NCI-H128 (cell line): ENCODE measurements around the gene LHX3.

ENCODE experiments used
- DNase-seq: peaks from one replicate; lab custom pipeline; 2025; ENCODE audit not compliant: unreplicated experiment; lab: John Stamatoyannopoulos, UW

Gene LHX3

GRCh38 chr9:136193891-136194279 is 11.0 kb downstream of the LHX3 start:
- no peak for DNase-seq

GRCh38 chr9:136193127-136193890 is 11.6 kb downstream of the LHX3 start:
- DNase-seq, result no peak

GRCh38 chr9:136192289-136193126 is 12.4 kb downstream of the LHX3 start:
- no peak for DNase-seq

GRCh38 chr9:136191960-136192286 is 13.0 kb downstream of the LHX3 start:
- DNase-seq, result no peak

- no peak for DNase-seq
Measured at GRCh38 chr9:136191099-136191959, 13.6 kb downstream of the LHX3 start.

- DNase-seq, result no peak
Measured at GRCh38 chr9:136190656-136191055, 14.3 kb downstream of the LHX3 start.

- DNase-seq, result no peak
Measured at GRCh38 chr9:136190237-136190601, 14.7 kb downstream of the LHX3 start.

GRCh38 chr9:136189394-136190236 is 15.3 kb downstream of the LHX3 start:
- no peak for DNase-seq

GRCh38 chr9:136187683-136188586 is 17.0 kb downstream of the LHX3 start:
- DNase-seq, result no peak

- DNase-seq, result no peak
Measured at GRCh38 chr9:136187197-136187596, 17.7 kb downstream of the LHX3 start.

GRCh38 chr9:136186386-136186785 is 18.5 kb downstream of the LHX3 start:
- no peak for DNase-seq

GRCh38 chr9:136185596-136186366 is 19.1 kb downstream of the LHX3 start:
- no peak for DNase-seq

- DNase-seq, result no peak
Measured at GRCh38 chr9:136185066-136185465, 19.9 kb downstream of the LHX3 start.

GRCh38 chr9:136182850-136183422 is 22.0 kb downstream of the LHX3 start:
- DNase-seq, result no peak

- DNase-seq, result no peak
Measured at GRCh38 chr9:136182420-136182787, 22.5 kb downstream of the LHX3 start.

GRCh38 chr9:136181784-136182419 is 23.0 kb downstream of the LHX3 start:
- DNase-seq, result no peak

GRCh38 chr9:136180586-136180985 is 24.3 kb downstream of the LHX3 start:
- no peak for DNase-seq

- DNase-seq, result no peak
Measured at GRCh38 chr9:136179761-136180160, 25.2 kb downstream of the LHX3 start.
